ENCODE results near the gene DPP9. TPM values are rescaled to one million over a fixed set of nuclear protein-coding genes. Genes with fewer than 3 reads are reported as not detected.

DPP9 gene
- total and polyA plus RNA-seq, 2 of the 8 experiments (the other 6 are each of a cell fraction or from before 2014, with no cell fraction given) = 11.6 to 40.7 TPM

DNA sequence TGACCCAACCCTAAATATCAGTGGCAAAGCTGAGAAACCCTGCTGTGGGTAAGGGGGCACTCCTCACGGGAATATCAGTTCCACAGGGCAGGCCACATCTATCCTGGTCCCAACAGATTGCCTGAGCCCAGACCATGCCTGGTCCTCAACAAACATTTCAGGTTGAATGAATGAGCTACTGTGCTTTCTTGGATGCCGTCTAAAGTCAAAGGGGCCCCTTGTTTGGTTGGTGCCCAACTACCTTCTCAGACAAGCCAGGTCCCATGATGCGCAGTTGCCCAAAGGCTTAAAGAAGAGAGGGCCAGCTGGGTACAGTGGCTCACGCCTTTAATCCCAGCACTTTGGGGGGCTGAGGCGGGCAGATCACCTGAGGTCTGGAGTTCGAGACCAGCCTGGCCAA lies 2.4 kb downstream of the DPP9 start (continued):
- TF ChIP-seq CTBP2 (IDR thresholded peaks at IDR 0.05; ENCODE audit: borderline replicate concordance, insufficient read depth, insufficient read length, low read length) (no peak), SP1 (IDR thresholded peaks at IDR 0.05; ENCODE audit: low read depth, low read length) (no peak)
